SK-N-SH treated with all-trans-retinoic acid at 6 μM for 48 hours (cell line): ENCODE measurements around the gene TGFBR2.

Experiments used
- ATAC-seq: fragments of 200-7000 bp; cut with Tn5 transposase; 3 replicates; pipeline ENCODE4 v1.9.1; 2020; ENCODE audit warnings: mild to moderate bottlenecking, moderate library complexity
- ARNTL ChIP-seq: fragments of 450-650 bp; formaldehyde crosslinking; IDR thresholded peaks from 2 replicates; pipeline ENCODE4 v1.5.0; 2020; ENCODE audit warnings: low read depth, mild to moderate bottlenecking, moderate library complexity, borderline replicate concordance
- BACH2 ChIP-seq: fragments of 250-450 bp; sonication (Bioruptor Pico); IDR thresholded peaks from 2 replicates; pipeline ENCODE4 v1.9.0; 2021; ENCODE audit warnings: mild to moderate bottlenecking, borderline replicate concordance
- CSDC2 ChIP-seq: fragments of 250-450 bp; sonication (Bioruptor Pico); IDR thresholded peaks from 2 replicates; pipeline ENCODE4 v1.5.0; 2020; ENCODE audit warnings: mild to moderate bottlenecking, moderate library complexity
- CSRNP3 ChIP-seq: fragments of 250-450 bp; sonication (Bioruptor Pico); IDR thresholded peaks from 2 replicates; pipeline ENCODE4 v1.5.1; 2021; ENCODE audit warnings: mild to moderate bottlenecking, moderate library complexity
- ESRRG ChIP-seq: fragments of 250-450 bp; sonication (Bioruptor Pico); IDR thresholded peaks from 2 replicates; pipeline ENCODE4 v1.6.1; 2021; ENCODE audit warnings: mild to moderate bottlenecking
- GLIS3 ChIP-seq: fragments of 250-450 bp; sonication (Bioruptor Pico); IDR thresholded peaks from 2 replicates; pipeline ENCODE4 v1.5.0; 2020; ENCODE audit warnings: mild to moderate bottlenecking, moderate library complexity
- ISL1 ChIP-seq: fragments of 250-450 bp; sonication (Bioruptor Pico); IDR thresholded peaks from 2 replicates; pipeline ENCODE4 v2.1.2; 2022; ENCODE audit warnings: mild to moderate bottlenecking, moderate library complexity
- OSR1 ChIP-seq: fragments of 250-450 bp; sonication (Bioruptor Pico); IDR thresholded peaks from 2 replicates; pipeline ENCODE4 v1.8.0; 2022; ENCODE audit warnings: moderate library complexity, mild to moderate bottlenecking, inconsistent platforms
- PATZ1 ChIP-seq: fragments of 250-450 bp; sonication (Bioruptor Pico); IDR thresholded peaks from 2 replicates; pipeline ENCODE4 v1.8.0; 2020; ENCODE audit warnings: mild to moderate bottlenecking, moderate library complexity, borderline replicate concordance
- PPARA ChIP-seq: fragments of 250-450 bp; sonication (Bioruptor Pico); IDR thresholded peaks from 2 replicates; pipeline ENCODE4 v1.5.0; 2020; ENCODE audit warnings: mild to moderate bottlenecking, borderline replicate concordance
- RARB ChIP-seq: fragments of 250-450 bp; sonication (Bioruptor Pico); IDR thresholded peaks from 2 replicates; pipeline ENCODE4 v1.8.0; 2021; ENCODE audit warnings: mild to moderate bottlenecking, moderate library complexity
- SNAI2 ChIP-seq: fragments of 250-450 bp; sonication (Bioruptor Pico); IDR thresholded peaks from 2 replicates; pipeline ENCODE4 v1.5.0; 2020; ENCODE audit warnings: mild to moderate bottlenecking, moderate library complexity
- TCF4 ChIP-seq: fragments of 250-450 bp; sonication (Bioruptor Pico); IDR thresholded peaks from 2 replicates; pipeline ENCODE4 v1.8.0; 2021; ENCODE audit warnings: mild to moderate bottlenecking, moderate library complexity, borderline replicate concordance
- TOX ChIP-seq: fragments of 250-450 bp; sonication (Bioruptor Pico); IDR thresholded peaks from 2 replicates; pipeline ENCODE4 v1.8.0; 2021; ENCODE audit warnings: mild to moderate bottlenecking, moderate library complexity, borderline replicate concordance
- TSHZ2 ChIP-seq: fragments of 250-450 bp; sonication (Bioruptor Pico); IDR thresholded peaks from 2 replicates; pipeline ENCODE4 v1.5.0; 2020; ENCODE audit warnings: mild to moderate bottlenecking, moderate library complexity
- ZC3H10 ChIP-seq: fragments of 250-450 bp; sonication (Bioruptor Pico); IDR thresholded peaks from 2 replicates; pipeline ENCODE4 v1.5.1; 2021; ENCODE audit warnings: mild to moderate bottlenecking, moderate library complexity
- ZNF565 ChIP-seq: fragments of 450-650 bp; formaldehyde crosslinking; conservative IDR thresholded peaks from 2 replicates; pipeline ENCODE4 v1.5.0; 2020; ENCODE audit warnings: low read depth, mild to moderate bottlenecking, moderate library complexity
- ZNF70 ChIP-seq: fragments of 450-650 bp; formaldehyde crosslinking; IDR thresholded peaks from 2 replicates; pipeline ENCODE4 v1.5.0; 2020; ENCODE audit warnings: mild to moderate bottlenecking, moderate library complexity
- ZNF8 ChIP-seq: fragments of 450-650 bp; formaldehyde crosslinking; IDR thresholded peaks from 2 replicates; pipeline ENCODE4 v1.5.0; 2020; ENCODE audit warnings: mild to moderate bottlenecking, moderate library complexity
- TF ChIP-seq, protein P1 (sequence below): fragments of 250-450 bp; sonication (Bioruptor Pico); IDR thresholded peaks from 2 replicates; pipeline ENCODE4 v1.5.1; 2020; ENCODE audit warnings: low read depth, mild to moderate bottlenecking, moderate library complexity

The TGFBR2 gene

GRCh38 chr3:30728143-30728542 lies 121.7 kb downstream of the TGFBR2 start:
- TF ChIP-seq SNAI2 (CRISPR knock-in tag) = no peak
- TF ChIP-seq TOX (CRISPR knock-in tag) = no peak
- TF ChIP-seq ZC3H10 = no peak
- TF ChIP-seq CSRNP3 (CRISPR knock-in tag) = no peak
- TF ChIP-seq GLIS3 (CRISPR knock-in tag) = no peak
- no peak for TF ChIP-seq ESRRG
- no peak for ATAC-seq

DNA sequence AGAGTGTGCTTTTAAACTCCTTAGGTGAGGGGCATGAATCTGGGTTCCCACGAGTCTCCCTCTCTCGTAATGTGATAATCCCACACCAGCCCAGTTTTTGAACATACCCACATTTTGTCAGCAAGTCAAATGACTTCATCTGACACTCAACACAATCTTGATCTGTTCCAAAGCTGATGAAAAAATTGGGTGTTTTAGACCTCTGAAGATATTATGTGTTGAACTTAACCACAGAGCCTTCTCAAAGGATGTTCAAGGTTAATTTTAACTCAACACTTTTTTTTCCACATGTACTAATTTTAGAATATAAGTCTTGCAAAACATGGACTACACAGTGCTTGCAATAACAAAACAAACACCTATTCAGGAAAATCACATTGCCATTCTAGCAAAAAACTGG lies 123.1 kb downstream of the TGFBR2 start:
- no peak for TF ChIP-seq ISL1 (CRISPR knock-in tag)
- no peak for TF ChIP-seq ZNF8
- no peak for TF ChIP-seq TOX (CRISPR knock-in tag)
- TF ChIP-seq TSHZ2 (CRISPR knock-in tag) = no peak
- no peak for TF ChIP-seq ZNF70 (CRISPR knock-in tag)
- no peak for TF ChIP-seq TCF4 (CRISPR knock-in tag)
- no peak for TF ChIP-seq SNAI2 (CRISPR knock-in tag)
- TF ChIP-seq PATZ1 = no peak
- TF ChIP-seq GLIS3 (CRISPR knock-in tag) = no peak
- TF ChIP-seq RARB (CRISPR knock-in tag) = no peak
- no peak for ATAC-seq

DNA sequence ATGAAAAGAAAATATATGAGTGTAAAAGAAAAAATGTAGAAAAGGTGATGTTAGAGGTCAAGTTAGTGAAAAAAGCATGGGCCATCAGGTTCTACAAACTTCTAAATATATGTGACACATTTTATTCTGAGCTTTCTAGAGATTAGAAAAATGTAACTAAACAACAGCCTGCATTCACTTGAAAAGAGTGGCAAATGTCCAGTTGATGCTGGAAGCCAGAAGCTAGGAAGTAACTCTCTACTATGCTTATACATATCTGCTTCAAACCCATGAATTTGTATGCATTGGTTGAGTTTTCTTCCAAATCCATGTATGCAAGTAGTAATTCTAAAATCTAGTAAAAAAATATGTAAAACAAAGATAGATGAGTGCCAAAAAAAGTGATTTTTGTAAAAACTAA lies 123.5 kb downstream of the TGFBR2 start:
- no peak for ATAC-seq
- TF ChIP-seq, protein P1, sequence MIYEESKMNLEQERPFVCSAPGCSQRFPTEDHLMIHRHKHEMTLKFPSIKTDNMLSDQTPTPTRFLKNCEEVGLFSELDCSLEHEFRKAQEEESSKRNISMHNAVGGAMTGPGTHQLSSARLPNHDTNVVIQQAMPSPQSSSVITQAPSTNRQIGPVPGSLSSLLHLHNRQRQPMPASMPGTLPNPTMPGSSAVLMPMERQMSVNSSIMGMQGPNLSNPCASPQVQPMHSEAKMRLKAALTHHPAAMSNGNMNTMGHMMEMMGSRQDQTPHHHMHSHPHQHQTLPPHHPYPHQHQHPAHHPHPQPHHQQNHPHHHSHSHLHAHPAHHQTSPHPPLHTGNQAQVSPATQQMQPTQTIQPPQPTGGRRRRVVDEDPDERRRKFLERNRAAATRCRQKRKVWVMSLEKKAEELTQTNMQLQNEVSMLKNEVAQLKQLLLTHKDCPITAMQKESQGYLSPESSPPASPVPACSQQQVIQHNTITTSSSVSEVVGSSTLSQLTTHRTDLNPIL (CRISPR knock-in tag) = no peak
- TF ChIP-seq GLIS3 (CRISPR knock-in tag) (no peak), ISL1 (CRISPR knock-in tag) (no peak), ZNF565 (CRISPR knock-in tag) (no peak), ZC3H10 (no peak), OSR1 (CRISPR knock-in tag) (no peak), ZNF70 (CRISPR knock-in tag) (no peak), ZNF8 (no peak), BACH2 (CRISPR knock-in tag) (no peak), TSHZ2 (CRISPR knock-in tag) (no peak), CSDC2 (CRISPR knock-in tag) (no peak), TOX (CRISPR knock-in tag) (no peak), ARNTL (CRISPR knock-in tag) (no peak), CSRNP3 (CRISPR knock-in tag) (no peak), PPARA (CRISPR knock-in tag) (no peak), RARB (CRISPR knock-in tag) (no peak)
